ENCODE results near the gene NCAPD2.

DNA sequence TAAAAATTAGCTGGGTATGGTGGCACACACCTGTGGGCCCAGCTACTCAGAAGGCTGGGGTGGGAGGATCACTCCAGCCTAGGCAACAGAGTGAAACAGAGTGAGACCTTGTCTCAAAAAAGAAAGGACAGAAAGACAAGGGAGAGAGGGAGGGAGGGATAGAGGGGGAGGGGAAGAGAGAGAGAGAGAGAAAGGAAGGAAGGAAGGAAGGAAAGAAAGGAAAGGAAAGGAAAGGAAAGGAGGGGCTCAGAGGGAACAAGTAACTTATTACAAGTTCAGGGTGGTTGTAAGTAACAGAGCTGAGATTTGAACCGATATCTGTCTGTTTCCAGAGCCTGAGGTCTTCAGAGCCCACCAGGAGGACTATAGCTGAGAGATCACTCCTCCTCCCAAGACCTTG, 53.7 kb downstream of the NCAPD2 start:
- TF ChIP-seq, protein P1, sequence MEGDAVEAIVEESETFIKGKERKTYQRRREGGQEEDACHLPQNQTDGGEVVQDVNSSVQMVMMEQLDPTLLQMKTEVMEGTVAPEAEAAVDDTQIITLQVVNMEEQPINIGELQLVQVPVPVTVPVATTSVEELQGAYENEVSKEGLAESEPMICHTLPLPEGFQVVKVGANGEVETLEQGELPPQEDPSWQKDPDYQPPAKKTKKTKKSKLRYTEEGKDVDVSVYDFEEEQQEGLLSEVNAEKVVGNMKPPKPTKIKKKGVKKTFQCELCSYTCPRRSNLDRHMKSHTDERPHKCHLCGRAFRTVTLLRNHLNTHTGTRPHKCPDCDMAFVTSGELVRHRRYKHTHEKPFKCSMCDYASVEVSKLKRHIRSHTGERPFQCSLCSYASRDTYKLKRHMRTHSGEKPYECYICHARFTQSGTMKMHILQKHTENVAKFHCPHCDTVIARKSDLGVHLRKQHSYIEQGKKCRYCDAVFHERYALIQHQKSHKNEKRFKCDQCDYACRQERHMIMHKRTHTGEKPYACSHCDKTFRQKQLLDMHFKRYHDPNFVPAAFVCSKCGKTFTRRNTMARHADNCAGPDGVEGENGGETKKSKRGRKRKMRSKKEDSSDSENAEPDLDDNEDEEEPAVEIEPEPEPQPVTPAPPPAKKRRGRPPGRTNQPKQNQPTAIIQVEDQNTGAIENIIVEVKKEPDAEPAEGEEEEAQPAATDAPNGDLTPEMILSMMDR (IDR thresholded peaks at IDR 0.05): no peak
- TF ChIP-seq EZH2 (IDR thresholded peaks at IDR 0.05) (no peak), EZH2phosphoT487 (IDR thresholded peaks at IDR 0.05) (no peak)

All from neural progenitor cell (in vitro differentiated cells).